HepG2 (cell line): ENCODE measurements around the gene RFXANK. TPM values are rescaled to one million over a fixed set of nuclear protein-coding genes. Genes with fewer than 3 reads are reported as not detected.
A peak's percentile ranks its signal among the peaks of the same experiment; 100 is the strongest.

Source experiments
- DNMT3B ChIP-seq: conservative IDR thresholded peaks from 2 replicates; pipeline ENCODE4 v1.6.1; 2016; ENCODE audit warnings: missing biosample characterization, control low read depth
- DR1 ChIP-seq: sonication (generic); formaldehyde crosslinking; IDR thresholded peaks from 2 replicates; pipeline ENCODE4 v1.8.0; 2021; ENCODE audit warnings: mild to moderate bottlenecking, missing genetic modification reagents, inconsistent platforms
- GFI1 ChIP-seq: sonication (generic); formaldehyde crosslinking; IDR thresholded peaks from 2 replicates; pipeline ENCODE4 v1.5.0; 2020; ENCODE audit warnings: missing genetic modification reagents, mild to moderate bottlenecking, borderline replicate concordance
- ISX ChIP-seq: sonication (generic); formaldehyde crosslinking; conservative IDR thresholded peaks from 2 replicates; pipeline ENCODE4 v1.5.0; 2020; ENCODE audit warnings: missing genetic modification reagents
- NFE2L2 ChIP-seq: fragments of 150-350 bp; IDR thresholded peaks from 2 replicates; pipeline ENCODE4 v1.6.1; 2014; ENCODE audit warnings: low read length
- RCOR2 ChIP-seq: IDR thresholded peaks from 2 replicates; pipeline ENCODE4 v1.6.1; 2016; ENCODE audit warnings: missing biosample characterization, missing genetic modification reagents
- SIN3A ChIP-seq: IDR thresholded peaks from 2 replicates; pipeline ENCODE4 v1.6.1; 2011; ENCODE audit warnings: low read depth, mild to moderate bottlenecking, control low read depth, low read length, borderline replicate concordance
- TAF15 ChIP-seq: fragments of 200-400 bp; formaldehyde crosslinking; IDR thresholded peaks from one replicate; pipeline ENCODE4 v1.6.1; 2018; ENCODE audit warnings: mild to moderate bottlenecking, low read depth, low read length; ENCODE audit not compliant: poor library complexity, severe bottlenecking
- ZNF160 ChIP-seq: sonication (generic); formaldehyde crosslinking; IDR thresholded peaks from 2 replicates; pipeline ENCODE4 v1.8.0; 2022; ENCODE audit warnings: mild to moderate bottlenecking, inconsistent platforms, missing genetic modification reagents
- ZNF703 ChIP-seq: sonication (generic); formaldehyde crosslinking; IDR thresholded peaks from 2 replicates; pipeline ENCODE4 v1.5.1; 2020; ENCODE audit warnings: missing genetic modification reagents, mild to moderate bottlenecking, moderate library complexity, borderline replicate concordance
- polyA plus RNA-seq, 8 experiments: library from polyadenylated mRNA; depleted of rRNA in 3 of 8; stranded (reverse) in 7 of 8; unstranded in 1 of 8; fragments of >200 nt; fragmentation: Illumina TruSeq in 4 of 8; extraction: Trizol in 4 of 8; gene quantifications; 2 replicates each; pipeline versions ENCODE4 v1.2.1 to v1.2.3, GENCODE V29; 2011 to 2016; ENCODE audit warnings: low read depth in 4 of 8, missing spikeins in 1 of 8, mixed read lengths in 1 of 8; ENCODE audit not compliant: insufficient read depth in 1 of 8
- total RNA-seq, 5 experiments: library from RNA; depleted of rRNA; stranded (reverse); fragments of >200 nt; fragmentation: Illumina TruSeq; extraction: Trizol; gene quantifications; 2 replicates each; pipeline ENCODE4 v1.2.3, GENCODE V29; 2016; ENCODE audit warnings: low read depth in 1 of 5
- TF ChIP-seq, protein P1 (sequence below): sonication (generic); formaldehyde crosslinking; IDR thresholded peaks from 2 replicates; pipeline ENCODE4 v1.4.0; 2020; ENCODE audit warnings: missing genetic modification reagents
- TF ChIP-seq, protein P2 (sequence below): sonication (generic); formaldehyde crosslinking; IDR thresholded peaks from 2 replicates; pipeline ENCODE4 v1.8.0; 2022; ENCODE audit warnings: missing genetic modification reagents, low read depth, mild to moderate bottlenecking, borderline replicate concordance
- TF ChIP-seq, protein P3 (sequence below): sonication (generic); formaldehyde crosslinking; IDR thresholded peaks from 2 replicates; pipeline ENCODE4 v1.5.0; 2020; ENCODE audit warnings: mild to moderate bottlenecking, missing genetic modification reagents, moderate library complexity
- TF ChIP-seq, protein P4 (sequence below): sonication (generic); formaldehyde crosslinking; IDR thresholded peaks from 2 replicates; pipeline ENCODE4 v1.5.0; 2020; ENCODE audit warnings: mild to moderate bottlenecking, low read depth, missing genetic modification reagents, borderline replicate concordance
- TF ChIP-seq, protein P5 (sequence below): sonication (generic); formaldehyde crosslinking; IDR thresholded peaks from 2 replicates; pipeline ENCODE4 v1.5.0; 2020; ENCODE audit warnings: missing genetic modification reagents, mild to moderate bottlenecking, borderline replicate concordance
- TF ChIP-seq, protein P6 (sequence below): sonication (generic); formaldehyde crosslinking; IDR thresholded peaks from 2 replicates; pipeline ENCODE4 v1.8.1; 2023; ENCODE audit warnings: mild to moderate bottlenecking, missing genetic modification reagents

The RFXANK gene
- total and polyA plus RNA-seq, 2 of the 13 experiments (the other 11 are each of a cell fraction or from before 2014, with no cell fraction given), result 49.9 to 80.7 TPM

DNA sequence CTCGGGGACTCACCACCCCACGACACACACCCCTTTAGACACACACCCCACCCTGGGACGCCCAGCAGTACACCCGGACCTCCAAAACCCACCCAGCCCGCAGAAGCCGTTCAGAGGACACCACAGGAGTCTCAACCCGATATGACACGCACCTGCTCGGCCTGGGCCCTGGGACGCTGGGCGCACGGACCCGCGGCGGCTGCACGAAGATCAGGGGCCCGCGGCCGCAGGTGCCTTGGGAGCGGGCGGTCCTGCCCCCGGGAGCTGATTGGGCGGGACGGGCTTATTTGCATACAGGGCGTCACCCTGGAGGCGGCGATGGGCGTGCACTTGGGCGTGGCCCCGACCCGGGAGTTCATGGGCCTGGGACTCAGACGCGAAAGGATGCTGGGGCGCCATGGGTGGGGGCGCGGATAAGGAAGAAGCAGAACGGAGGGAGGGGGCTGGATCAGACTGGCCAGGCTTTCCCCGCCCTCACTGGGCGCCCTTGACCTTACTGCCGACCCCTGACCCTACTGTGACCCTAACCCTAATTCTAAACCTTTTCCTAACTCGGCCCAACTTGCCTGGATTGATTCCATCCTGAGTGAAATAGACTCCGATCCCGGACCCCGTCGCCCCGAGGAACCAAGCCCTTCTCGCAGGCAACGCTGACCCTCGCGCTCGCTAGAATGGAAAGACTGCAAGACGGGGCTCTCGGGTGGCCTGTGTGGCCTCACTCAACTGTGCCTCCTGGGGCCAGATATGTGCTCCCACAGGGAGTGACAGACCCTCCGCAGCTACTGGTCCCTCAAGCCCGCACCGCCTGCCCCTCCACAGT, 21.8 kb upstream of the RFXANK start, which contains the start of gene MEF2B (continued):
- TF ChIP-seq SIN3A (no peak), RCOR2 (CRISPR knock-in tag) (no peak), GFI1 (CRISPR knock-in tag) (no peak), ISX (CRISPR knock-in tag) (no peak), DNMT3B (CRISPR knock-in tag) (no peak), TAF15 (peak; percentile 83), ZNF703 (no peak), ZNF160 (CRISPR knock-in tag) (peak; percentile 48; the same call in 1 of the 2 replicates), NFE2L2 (no peak), DR1 (CRISPR knock-in tag) (peak; percentile 54; the same call in 1 of the 2 replicates)
- TF ChIP-seq, protein P1, sequence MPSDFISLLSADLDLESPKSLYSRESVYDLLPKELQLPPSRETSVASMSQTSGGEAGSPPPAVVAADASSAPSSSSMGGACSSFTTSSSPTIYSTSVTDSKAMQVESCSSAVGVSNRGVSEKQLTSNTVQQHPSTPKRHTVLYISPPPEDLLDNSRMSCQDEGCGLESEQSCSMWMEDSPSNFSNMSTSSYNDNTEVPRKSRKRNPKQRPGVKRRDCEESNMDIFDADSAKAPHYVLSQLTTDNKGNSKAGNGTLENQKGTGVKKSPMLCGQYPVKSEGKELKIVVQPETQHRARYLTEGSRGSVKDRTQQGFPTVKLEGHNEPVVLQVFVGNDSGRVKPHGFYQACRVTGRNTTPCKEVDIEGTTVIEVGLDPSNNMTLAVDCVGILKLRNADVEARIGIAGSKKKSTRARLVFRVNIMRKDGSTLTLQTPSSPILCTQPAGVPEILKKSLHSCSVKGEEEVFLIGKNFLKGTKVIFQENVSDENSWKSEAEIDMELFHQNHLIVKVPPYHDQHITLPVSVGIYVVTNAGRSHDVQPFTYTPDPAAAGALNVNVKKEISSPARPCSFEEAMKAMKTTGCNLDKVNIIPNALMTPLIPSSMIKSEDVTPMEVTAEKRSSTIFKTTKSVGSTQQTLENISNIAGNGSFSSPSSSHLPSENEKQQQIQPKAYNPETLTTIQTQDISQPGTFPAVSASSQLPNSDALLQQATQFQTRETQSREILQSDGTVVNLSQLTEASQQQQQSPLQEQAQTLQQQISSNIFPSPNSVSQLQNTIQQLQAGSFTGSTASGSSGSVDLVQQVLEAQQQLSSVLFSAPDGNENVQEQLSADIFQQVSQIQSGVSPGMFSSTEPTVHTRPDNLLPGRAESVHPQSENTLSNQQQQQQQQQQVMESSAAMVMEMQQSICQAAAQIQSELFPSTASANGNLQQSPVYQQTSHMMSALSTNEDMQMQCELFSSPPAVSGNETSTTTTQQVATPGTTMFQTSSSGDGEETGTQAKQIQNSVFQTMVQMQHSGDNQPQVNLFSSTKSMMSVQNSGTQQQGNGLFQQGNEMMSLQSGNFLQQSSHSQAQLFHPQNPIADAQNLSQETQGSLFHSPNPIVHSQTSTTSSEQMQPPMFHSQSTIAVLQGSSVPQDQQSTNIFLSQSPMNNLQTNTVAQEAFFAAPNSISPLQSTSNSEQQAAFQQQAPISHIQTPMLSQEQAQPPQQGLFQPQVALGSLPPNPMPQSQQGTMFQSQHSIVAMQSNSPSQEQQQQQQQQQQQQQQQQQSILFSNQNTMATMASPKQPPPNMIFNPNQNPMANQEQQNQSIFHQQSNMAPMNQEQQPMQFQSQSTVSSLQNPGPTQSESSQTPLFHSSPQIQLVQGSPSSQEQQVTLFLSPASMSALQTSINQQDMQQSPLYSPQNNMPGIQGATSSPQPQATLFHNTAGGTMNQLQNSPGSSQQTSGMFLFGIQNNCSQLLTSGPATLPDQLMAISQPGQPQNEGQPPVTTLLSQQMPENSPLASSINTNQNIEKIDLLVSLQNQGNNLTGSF (CRISPR knock-in tag), result no peak
- TF ChIP-seq, protein P2, sequence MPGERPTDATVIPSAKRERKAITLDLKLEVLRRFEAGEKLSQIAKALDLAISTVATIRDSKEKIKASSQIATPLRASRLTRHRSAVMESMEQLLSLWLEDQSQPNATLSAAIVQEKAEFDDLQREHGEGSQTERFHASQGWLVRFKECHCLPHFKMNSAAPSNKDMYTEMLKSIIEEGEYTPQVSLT (CRISPR knock-in tag), result no peak
- TF ChIP-seq, protein P3, sequence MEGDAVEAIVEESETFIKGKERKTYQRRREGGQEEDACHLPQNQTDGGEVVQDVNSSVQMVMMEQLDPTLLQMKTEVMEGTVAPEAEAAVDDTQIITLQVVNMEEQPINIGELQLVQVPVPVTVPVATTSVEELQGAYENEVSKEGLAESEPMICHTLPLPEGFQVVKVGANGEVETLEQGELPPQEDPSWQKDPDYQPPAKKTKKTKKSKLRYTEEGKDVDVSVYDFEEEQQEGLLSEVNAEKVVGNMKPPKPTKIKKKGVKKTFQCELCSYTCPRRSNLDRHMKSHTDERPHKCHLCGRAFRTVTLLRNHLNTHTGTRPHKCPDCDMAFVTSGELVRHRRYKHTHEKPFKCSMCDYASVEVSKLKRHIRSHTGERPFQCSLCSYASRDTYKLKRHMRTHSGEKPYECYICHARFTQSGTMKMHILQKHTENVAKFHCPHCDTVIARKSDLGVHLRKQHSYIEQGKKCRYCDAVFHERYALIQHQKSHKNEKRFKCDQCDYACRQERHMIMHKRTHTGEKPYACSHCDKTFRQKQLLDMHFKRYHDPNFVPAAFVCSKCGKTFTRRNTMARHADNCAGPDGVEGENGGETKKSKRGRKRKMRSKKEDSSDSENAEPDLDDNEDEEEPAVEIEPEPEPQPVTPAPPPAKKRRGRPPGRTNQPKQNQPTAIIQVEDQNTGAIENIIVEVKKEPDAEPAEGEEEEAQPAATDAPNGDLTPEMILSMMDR (CRISPR knock-in tag), result no peak
- TF ChIP-seq, protein P4, sequence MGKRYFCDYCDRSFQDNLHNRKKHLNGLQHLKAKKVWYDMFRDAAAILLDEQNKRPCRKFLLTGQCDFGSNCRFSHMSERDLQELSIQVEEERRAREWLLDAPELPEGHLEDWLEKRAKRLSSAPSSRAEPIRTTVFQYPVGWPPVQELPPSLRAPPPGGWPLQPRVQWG, result no peak
- TF ChIP-seq, protein P5, sequence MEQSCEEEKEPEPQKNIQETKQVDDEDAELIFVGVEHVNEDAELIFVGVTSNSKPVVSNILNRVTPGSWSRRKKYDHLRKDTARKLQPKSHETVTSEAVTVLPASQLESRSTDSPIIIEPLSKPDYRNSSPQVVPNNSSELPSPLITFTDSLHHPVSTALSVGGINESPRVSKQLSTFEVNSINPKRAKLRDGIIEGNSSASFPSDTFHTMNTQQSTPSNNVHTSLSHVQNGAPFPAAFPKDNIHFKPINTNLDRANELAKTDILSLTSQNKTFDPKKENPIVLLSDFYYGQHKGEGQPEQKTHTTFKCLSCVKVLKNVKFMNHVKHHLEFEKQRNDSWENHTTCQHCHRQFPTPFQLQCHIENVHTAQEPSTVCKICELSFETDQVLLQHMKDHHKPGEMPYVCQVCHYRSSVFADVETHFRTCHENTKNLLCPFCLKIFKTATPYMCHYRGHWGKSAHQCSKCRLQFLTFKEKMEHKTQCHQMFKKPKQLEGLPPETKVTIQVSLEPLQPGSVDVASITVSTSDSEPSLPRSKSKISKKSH (CRISPR knock-in tag), result no peak
- TF ChIP-seq, protein P6, sequence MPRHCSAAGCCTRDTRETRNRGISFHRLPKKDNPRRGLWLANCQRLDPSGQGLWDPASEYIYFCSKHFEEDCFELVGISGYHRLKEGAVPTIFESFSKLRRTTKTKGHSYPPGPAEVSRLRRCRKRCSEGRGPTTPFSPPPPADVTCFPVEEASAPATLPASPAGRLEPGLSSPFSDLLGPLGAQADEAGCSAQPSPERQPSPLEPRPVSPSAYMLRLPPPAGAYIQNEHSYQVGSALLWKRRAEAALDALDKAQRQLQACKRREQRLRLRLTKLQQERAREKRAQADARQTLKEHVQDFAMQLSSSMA (CRISPR knock-in tag), result no peak
